Psoas muscle (tissue), 8 donors: Measurements from ENCODE around the gene RBM12. TPM values are rescaled to one million over a fixed set of nuclear protein-coding genes. Genes with fewer than 3 reads are reported as not detected.
A peak's percentile ranks its signal among the peaks of the same experiment; 100 is the strongest.

Experiments used
- ATAC-seq, 4 donors: fragments of 200-7000 bp; cut with Tn5 transposase; one replicate each; pipeline ENCODE4 v1.9.1; 2020; ENCODE audit warnings: moderate library complexity in 3 of 4, mild to moderate bottlenecking in 2 of 4
- DNase-seq, 2 donors: peaks; one replicate each; pipeline ENCODE4 v3.0.0-alpha.2; 2020
- H3K27ac ChIP-seq: fragments of 200-600 bp; one replicate; pipeline ENCODE4 v1.8.0; 2022
- H3K27me3 ChIP-seq, 3 donors: fragments of 200-600 bp in 1 of 3; one replicate each; pipeline versions ENCODE4 v1.6.1 to v1.8.0; 2013 to 2022; ENCODE audit warnings: low read length in 2 of 3, mild to moderate bottlenecking in 2 of 3, moderate library complexity in 1 of 3; ENCODE audit not compliant: insufficient read depth in 3 of 3
- H3K36me3 ChIP-seq, 2 donors: fragments of 200-600 bp in 1 of 2; one replicate each; pipeline versions ENCODE4 v1.6.1 to v1.8.0; 2013 to 2022; ENCODE audit warnings: low read depth in 1 of 2, mild to moderate bottlenecking in 1 of 2, moderate library complexity in 1 of 2; ENCODE audit not compliant: insufficient read depth in 1 of 2
- H3K4me1 ChIP-seq: fragments of 200-600 bp; one replicate; pipeline ENCODE4 v1.8.0; 2022
- H3K4me3 ChIP-seq: fragments of 200-600 bp; one replicate; pipeline ENCODE4 v1.8.0; 2022; ENCODE audit warnings: mild to moderate bottlenecking
- H3K9me3 ChIP-seq: fragments of 200-600 bp; one replicate; pipeline ENCODE4 v1.8.0; 2022
- WGBS, 3 donors: extraction: QIAGEN DNeasy Blood & Tissue Kit; methylation state at CpG; one replicate each; pipeline versions ENCODE4 v1.1.6 to v1.1.7; 2013; 5-methylcytosine and 5-hydroxymethylcytosine counted together
- intact Hi-C, 2 donors: fragments of 100-400 bp; cut with DNase I; formaldehyde crosslinking; loops; one replicate each; pipeline versions ENCODE4 v1.11.0 to v1.14.2; 2022
- polyA plus RNA-seq, 3 donors: library from polyadenylated mRNA; stranded (reverse); fragments of 200-250 nt; gene quantifications; one replicate each; pipeline ENCODE4 v1.2.3, GENCODE V29; 2013
- total RNA-seq, 4 donors: library from RNA; stranded (reverse); fragmentation: NEBNext Ultra II Directional in 2 of 4; extraction: Animal tissue kit (Norgen Biotek cat#: 25700) in 2 of 4; gene quantifications; one replicate each; pipeline versions ENCODE4 v1.2.1 to v1.2.4, GENCODE V29; 2021 to 2023
- TF ChIP-seq, protein P1 (sequence below): fragments of 200-600 bp; IDR thresholded peaks from one replicate; pipeline ENCODE4 v1.8.0; 2022; ENCODE audit warnings: antibody characterized with exemption
- donor health status: healthy with polysubstance abuse.
- donor health status: DM: no; HTN: no; CAD: no; lungs with moderate emphysema.
- donor health status: Bipolar disorder and iron deficiency.
- donor health status: healthy.
- donor health status: DM: yes; HTN: yes; CAD: no.
- donor health status: DM: no; HTN: no; CAD: no.
- donor health status: DM: no; HTN: no; CAD: no.
- donor health status: DM: yes; HTN: yes; CAD: no.

The RBM12 gene
- total and polyA plus RNA-seq, 7 donors, result 5.3 to 61.5 (median 22.5) TPM

GRCh38 chr20:35640724-35641123, 24.0 kb downstream of the RBM12 start:
- no peak for DNase-seq
- intact Hi-C loops, result no loop called here
- no peaks in the 10 kb centered on the region for H3K9me3 ChIP-seq
- H3K27me3 ChIP-seq, result no peaks in the 10 kb centered on the region
- H3K27ac ChIP-seq, result no peak overlapping the region
- peaks cover 39% of the 10 kb centered on the region for H3K4me1 ChIP-seq
- ATAC-seq, result no peak
- H3K4me3 ChIP-seq, result no peak overlapping the region
- H3K36me3 ChIP-seq, result no peaks in the 10 kb centered on the region
- WGBS, 3 donors, result 35 to 67% (median 50%) methylated on average over 3 of the region's 3 CpGs
- TF ChIP-seq, protein P1, sequence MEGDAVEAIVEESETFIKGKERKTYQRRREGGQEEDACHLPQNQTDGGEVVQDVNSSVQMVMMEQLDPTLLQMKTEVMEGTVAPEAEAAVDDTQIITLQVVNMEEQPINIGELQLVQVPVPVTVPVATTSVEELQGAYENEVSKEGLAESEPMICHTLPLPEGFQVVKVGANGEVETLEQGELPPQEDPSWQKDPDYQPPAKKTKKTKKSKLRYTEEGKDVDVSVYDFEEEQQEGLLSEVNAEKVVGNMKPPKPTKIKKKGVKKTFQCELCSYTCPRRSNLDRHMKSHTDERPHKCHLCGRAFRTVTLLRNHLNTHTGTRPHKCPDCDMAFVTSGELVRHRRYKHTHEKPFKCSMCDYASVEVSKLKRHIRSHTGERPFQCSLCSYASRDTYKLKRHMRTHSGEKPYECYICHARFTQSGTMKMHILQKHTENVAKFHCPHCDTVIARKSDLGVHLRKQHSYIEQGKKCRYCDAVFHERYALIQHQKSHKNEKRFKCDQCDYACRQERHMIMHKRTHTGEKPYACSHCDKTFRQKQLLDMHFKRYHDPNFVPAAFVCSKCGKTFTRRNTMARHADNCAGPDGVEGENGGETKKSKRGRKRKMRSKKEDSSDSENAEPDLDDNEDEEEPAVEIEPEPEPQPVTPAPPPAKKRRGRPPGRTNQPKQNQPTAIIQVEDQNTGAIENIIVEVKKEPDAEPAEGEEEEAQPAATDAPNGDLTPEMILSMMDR, result no peak

- no peaks in the 10 kb centered on the region for H3K36me3 ChIP-seq
- no peak overlapping the region for H3K4me3 ChIP-seq
- intact Hi-C loops, result no loop called here
- WGBS, 3 donors, result 23 to 39% (median 37%) methylated on average over 2 of the region's 2 CpGs
- ATAC-seq (no peak), DNase-seq (no peak)
- no peaks in the 10 kb centered on the region for H3K9me3 ChIP-seq
- H3K27ac ChIP-seq, result no peak overlapping the region
- TF ChIP-seq, protein P1, result no peak
- H3K27me3 ChIP-seq, result no peaks in the 10 kb centered on the region
- peaks cover 31% of the 10 kb centered on the region for H3K4me1 ChIP-seq
These were observed 25.9 kb downstream of the RBM12 start for GRCh38 chr20:35638751-35639150.

DNA sequence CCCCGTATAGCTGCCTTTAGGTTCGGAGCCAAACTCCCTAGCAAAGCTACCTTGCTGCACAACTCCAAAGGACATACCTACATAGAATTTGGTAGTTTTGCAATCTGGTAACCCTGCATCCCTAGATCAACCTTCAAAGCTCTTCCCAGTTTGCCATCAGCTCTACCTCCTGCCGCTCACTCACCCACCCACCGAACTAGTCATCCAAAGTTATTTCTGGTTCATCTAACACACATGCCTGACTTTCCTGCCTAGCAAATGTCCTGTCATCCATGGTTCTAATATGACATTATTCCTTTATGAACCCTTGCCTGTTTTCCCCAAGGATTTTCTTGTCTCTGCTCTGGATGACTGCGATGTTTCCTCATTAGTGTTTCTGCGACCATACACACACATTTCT, 27.4 kb downstream of the RBM12 start:
- ATAC-seq, result peak; percentile 47 to 72 (median 69)
- no peak for DNase-seq
- 61 to 76% (median 64%) methylated on average over 6 of the region's 6 CpGs for WGBS, 3 donors
- no peaks in the 10 kb centered on the region for H3K9me3 ChIP-seq
- intact Hi-C loops, result no loop called here
- TF ChIP-seq, protein P1, result no peak
- H3K4me3 ChIP-seq, result no peak overlapping the region
- H3K27ac ChIP-seq, result no peak overlapping the region
- peaks cover 0 to 4% of the 10 kb centered on the region in 2 donors for H3K36me3 ChIP-seq
- H3K27me3 ChIP-seq, result no peaks in the 10 kb centered on the region
- peaks cover 31% of the 10 kb centered on the region for H3K4me1 ChIP-seq

- Histone ChIP-seq H3K4me1 (peaks cover 31% of the 10 kb centered on the region), H3K4me3 (no peak overlapping the region), H3K9me3 (no peaks in the 10 kb centered on the region), H3K36me3 (peaks cover 0 to 15% of the 10 kb centered on the region in 2 donors), H3K27me3 (no peaks in the 10 kb centered on the region), H3K27ac (no peak overlapping the region)
- intact Hi-C loops, result no loop called here
- no peak for ATAC-seq
- no peak for DNase-seq
- 67 to 79% (median 70%) methylated on average over 2 of the region's 2 CpGs for WGBS, 3 donors
- TF ChIP-seq, protein P1, result no peak
These were observed 28.6 kb downstream of the RBM12 start for GRCh38 chr20:35636095-35636494.

GRCh38 chr20:35635652-35636051, 29.0 kb downstream of the RBM12 start:
- H3K4me1 ChIP-seq, result peaks cover 31% of the 10 kb centered on the region
- WGBS, 3 donors, result 80 to 87% (median 84%) methylated on average over 4 of the region's 4 CpGs
- peaks cover 0 to 19% of the 10 kb centered on the region in 2 donors for H3K36me3 ChIP-seq
- H3K27ac ChIP-seq, result no peak overlapping the region
- ATAC-seq, result no peak
- H3K27me3 ChIP-seq, result no peaks in the 10 kb centered on the region
- no peak overlapping the region for H3K4me3 ChIP-seq
- TF ChIP-seq, protein P1, result no peak
- intact Hi-C loops, result no loop called here
- H3K9me3 ChIP-seq, result no peaks in the 10 kb centered on the region
- no peak for DNase-seq
